Skeletal muscle cell (primary cell): ENCODE data around the gene SEMA5A.

Experiments
- DNase-seq: peaks from one replicate; pipeline ENCODE4 v3.0.0-alpha.2; 2010; ENCODE audit warnings: low read depth
- H3K4me3 ChIP-seq: 2 replicates; pipeline ENCODE4 v1.5.1; 2011; ENCODE audit warnings: low read depth, mild to moderate bottlenecking, control low read depth, low read length, moderate library complexity

Gene SEMA5A

DNA sequence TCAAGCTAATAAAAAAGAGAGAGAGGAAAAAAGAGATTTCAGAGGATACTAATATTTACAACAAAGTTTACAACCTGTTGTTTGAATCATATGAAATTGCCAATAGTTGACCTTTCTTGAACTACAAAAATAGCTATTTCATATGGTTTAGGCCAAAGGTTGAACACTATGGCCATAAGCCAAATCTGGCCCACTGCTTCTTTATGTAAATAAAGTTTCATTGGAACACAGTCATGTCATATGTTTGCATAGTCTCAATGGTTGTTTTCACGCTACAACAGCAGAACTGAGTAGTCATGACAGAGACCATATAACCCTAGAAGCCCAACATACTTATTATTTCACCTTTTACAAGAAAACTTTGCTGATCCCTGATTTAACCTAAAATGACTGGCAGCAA, 20.9 kb downstream of the SEMA5A start:
- H3K4me3 ChIP-seq = no peak overlapping the region
- DNase-seq = no peak

DNA sequence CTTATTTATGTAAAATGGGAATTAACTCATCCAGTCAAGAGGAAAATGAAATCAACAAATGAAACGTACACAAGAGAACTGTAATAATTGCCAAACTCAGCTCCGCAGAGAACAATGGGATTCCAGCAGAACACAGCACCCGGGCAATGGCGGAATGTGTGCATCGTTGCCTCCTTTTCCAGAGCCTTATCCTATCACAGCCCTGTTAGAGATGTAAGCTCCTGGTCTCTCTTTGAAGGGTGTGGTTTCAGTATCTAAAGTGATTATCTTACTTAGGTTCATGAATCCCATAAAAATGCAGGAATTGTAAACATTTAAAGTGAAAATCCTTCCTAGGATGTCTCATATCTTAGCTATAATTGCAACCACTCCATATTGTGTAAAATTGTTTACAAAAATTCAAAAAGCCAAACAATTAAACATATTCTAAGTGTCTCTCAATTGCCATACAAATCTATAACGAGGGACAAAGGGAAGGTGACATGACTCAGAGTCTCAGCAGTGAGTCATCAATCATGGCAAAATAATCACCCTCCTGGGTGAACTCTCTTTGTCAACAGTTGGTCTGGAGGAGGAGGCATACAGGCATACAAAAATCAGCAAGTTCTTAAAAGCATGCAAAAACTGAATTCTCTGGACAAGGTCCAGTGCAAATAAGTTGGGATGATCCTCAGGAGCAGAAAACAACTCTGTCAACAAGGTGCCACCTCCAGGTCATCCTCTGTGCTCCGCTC, 22.6 kb downstream of the SEMA5A start:
- DNase-seq = no peak

DNA sequence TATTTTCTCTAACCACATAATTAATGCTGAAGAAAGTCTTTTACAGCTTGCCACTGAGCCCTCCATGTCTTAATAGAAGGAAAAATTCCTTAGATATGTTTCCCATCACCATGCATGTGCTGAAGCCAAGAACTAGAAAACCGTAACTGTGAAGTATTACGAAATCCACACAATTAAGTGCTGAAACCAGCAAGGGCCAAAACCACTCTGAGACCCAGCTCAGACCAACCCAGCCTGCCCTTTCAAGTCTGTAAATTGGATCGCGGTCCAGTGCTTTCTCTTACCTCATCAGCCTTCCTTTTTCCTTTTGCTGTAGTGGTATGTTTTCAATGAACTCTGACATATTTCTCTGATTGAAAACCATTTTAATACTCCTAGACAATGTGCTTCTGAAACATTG, 26.3 kb downstream of the SEMA5A start:
- no peak overlapping the region for H3K4me3 ChIP-seq
- peak; percentile 78 for DNase-seq

More for the DNA sequence above, 22.6 kb downstream of the SEMA5A start:
- H3K4me3 ChIP-seq = no peak overlapping the region

DNA sequence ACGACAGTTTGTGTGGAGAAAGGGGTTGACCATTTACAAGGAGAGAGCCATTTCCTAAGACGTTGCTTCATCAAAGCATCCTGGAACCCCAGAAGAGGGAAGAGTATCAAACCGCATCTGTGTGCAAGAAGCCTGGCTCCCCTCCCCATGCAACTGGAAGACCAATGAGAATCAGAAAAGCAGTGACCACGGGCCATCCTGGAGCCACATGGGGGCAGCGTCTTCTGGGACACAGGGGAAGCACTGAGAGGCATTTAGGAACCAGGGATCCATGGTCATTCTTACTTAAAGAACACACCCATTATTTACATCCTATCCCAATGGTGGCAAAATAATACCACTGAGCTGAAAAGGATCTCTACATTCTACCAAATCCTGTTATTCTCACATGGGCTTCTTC, 29.3 kb downstream of the SEMA5A start:
- no peak for DNase-seq
- H3K4me3 ChIP-seq = no peak overlapping the region

DNA sequence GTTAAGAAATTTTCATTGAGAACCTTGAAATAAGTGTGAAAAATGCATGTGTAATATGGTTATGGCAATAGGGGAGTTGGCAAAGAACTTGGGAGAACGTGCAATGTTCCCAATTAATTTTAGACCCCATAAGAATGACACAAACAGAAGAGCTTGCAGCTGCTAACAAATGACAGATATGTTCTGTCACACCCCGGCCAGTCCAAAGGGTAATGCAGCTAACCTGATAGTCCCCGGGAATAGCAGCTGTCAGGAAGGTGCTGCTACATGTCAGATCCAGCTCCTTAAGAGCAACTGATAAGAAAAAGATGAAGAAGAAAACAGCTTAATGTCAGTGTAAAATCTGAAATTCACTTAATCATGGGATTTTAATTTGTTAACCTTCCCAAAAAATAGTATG, 30.4 kb downstream of the SEMA5A start:
- H3K4me3 ChIP-seq = no peak overlapping the region

DNA sequence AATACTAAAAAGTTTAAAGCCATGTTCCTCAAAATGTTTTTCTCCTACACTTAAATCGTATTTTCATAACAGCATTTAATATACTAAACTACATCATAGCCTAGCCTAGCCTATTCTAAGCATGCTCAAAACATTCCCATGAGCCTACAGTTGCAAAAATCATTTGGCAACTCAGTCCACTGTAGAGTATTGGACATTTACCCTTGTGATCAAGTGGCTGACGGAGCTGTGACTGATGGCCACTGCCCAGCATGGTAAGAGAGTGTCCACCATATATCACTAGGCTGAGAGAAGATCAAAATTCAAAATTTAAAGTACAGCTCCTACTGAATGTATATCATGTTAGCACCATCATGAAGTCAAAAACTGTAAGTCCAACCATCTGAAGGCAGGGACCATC, 30.9 kb downstream of the SEMA5A start:
- no peak for DNase-seq
- no peak overlapping the region for H3K4me3 ChIP-seq

More for the DNA sequence above, 30.4 kb downstream of the SEMA5A start:
- no peak for DNase-seq

DNA sequence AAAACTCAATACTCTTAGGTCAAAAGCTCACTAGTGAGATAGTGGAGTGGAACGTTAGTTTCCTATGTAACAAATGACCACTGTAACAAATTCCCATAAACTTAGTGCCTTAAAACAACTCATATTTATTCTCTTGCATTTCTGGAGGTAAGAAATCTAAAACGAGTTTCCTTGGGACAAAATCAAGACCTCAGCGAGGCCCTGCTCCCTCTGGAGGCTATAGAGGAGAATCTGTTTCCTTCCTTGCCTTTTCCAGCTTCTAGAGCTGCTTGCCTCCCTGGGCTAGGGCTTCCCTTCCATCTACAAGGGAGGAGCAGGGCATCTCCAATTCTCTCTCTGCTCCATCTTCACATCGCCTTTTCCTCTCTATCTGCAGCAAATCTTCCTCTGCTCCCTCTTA, 32.0 kb downstream of the SEMA5A start:
- DNase-seq = no peak
- H3K4me3 ChIP-seq = no peak overlapping the region

DNA sequence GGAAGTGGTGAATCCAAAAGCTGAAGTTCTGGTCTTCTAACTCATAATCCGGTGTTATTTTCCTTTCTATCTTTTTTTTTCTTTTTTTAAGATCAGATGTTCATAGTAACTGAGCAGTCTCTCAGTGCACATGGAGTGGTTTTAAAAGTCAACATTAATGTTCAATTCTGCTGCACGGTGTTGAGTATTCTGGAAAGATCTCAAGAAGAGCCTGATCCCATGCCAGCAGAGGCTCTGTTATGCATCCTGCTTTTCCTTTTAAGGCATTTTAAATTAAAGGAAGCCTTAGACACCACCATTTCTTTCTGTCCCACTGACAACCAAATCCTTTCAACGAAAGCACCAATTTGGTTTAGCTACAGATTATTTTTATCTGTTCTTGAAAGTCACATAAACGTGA, 33.4 kb downstream of the SEMA5A start:
- H3K4me3 ChIP-seq = no peak overlapping the region
- DNase-seq = no peak

DNA sequence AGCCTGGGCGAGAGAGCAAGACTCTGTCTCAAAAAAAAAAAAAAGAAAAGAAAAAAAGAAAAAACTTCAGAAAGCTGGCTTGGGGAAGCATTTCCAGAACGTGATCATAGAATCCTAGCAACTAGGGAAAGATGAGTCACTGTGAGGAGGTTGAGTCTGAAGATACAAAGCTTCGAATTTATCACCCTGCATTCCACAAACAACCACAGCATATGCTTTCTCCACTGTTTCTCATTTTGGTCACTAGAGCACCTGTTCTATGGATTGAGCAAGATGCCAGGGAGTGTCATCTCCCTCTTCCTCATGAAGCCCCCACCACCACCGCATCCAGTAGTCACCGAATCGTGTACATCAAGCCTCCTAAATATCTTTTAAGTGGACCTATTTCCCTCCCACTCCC, 37.9 kb downstream of the SEMA5A start:
- H3K4me3 ChIP-seq = no peak overlapping the region
- no peak for DNase-seq

DNA sequence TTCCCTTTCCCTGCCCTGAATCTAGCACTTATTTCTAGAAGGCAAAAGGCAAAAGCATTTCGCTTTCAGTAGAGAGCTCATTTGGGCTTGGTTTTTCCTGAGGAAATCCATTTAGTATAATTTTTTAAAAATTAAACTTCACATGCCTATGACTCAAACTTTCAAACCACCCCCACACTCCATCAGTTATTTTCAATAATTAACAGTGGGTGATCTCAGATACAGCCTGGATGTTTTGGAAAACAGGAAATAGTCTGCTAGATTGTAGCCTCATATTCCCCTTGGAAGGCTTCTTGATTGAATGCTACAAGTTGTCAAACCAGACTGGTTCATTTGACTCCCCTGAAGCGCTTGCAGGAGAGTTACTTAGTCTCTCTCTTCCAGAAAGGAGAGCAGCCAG, 40.6 kb downstream of the SEMA5A start:
- DNase-seq = no peak
- no peak overlapping the region for H3K4me3 ChIP-seq

DNA sequence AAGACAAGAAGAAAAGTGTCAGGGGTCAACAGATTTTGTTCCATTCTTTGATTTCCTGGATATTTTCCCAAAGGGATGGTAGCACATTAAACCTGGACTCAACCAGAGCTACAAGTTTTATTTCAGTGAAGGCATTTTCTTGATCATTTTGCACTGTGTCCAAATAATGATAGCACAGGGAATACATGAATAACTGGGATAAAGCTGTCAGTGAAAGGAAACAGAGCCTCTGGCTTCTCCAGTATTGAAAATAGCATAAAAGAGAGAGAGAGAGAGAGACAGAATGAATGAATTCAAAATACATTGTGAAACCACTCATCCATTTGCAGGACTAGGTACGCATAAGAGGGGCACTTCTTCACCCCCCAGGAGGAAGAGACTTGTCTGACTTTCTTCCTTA, 43.0 kb downstream of the SEMA5A start:
- DNase-seq = no peak
- no peak overlapping the region for H3K4me3 ChIP-seq

DNA sequence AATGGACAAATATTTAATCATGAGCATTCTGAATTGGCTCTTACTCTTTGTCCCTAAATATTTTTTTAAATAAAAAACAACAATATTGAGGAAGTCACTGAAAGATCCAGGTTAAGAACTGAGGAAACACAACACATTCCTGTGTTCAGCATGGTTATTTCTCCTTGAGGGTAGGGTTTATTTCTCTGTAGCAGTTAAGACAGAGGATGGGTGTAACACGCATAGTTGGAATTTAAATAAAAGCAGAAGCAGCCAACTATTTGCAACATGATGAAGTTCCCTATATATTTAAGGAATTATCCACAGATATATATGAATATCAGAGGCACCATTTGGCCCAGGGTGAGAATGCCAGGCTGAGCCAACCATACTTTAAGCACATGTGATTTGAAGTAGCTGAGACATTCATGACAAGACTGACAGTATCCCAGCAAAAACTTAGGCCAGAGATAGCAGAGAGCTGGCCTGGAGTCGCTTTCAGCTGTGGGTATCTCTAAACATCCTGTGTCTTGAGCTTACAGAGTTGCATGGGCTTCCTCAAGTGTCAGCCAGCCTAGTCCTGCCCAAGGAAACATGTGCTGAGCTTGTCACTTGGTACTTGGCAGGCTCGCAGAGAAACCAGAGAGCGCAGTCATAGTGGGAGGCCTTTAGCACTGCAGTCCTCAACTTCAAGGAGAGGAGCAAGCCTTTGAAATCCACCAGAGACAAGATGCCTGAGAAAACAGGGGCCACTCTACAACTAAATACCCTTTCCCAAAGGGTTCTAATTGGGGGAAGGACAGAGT, 43.6 kb downstream of the SEMA5A start:
- DNase-seq = no peak
- H3K4me3 ChIP-seq = no peak overlapping the region

DNA sequence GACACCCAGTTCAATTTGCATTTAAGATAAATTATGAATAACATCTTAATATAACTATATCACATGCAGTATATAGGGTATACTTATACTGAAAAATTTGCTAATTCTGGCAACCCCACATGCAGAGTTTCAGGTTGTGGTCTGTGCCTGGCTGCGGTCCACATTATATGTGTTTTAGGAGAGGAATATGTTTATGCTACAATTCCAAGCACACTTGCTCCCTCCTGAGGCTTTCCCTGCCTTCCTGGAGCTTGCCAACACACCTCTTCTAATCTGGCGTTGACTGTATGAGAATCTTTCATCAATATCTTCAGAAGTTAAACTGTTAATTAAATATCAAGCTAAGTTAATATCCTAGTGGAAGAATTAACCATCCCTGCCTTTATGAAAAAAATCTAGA, 45.2 kb downstream of the SEMA5A start:
- no peak overlapping the region for H3K4me3 ChIP-seq
- DNase-seq = no peak

DNA sequence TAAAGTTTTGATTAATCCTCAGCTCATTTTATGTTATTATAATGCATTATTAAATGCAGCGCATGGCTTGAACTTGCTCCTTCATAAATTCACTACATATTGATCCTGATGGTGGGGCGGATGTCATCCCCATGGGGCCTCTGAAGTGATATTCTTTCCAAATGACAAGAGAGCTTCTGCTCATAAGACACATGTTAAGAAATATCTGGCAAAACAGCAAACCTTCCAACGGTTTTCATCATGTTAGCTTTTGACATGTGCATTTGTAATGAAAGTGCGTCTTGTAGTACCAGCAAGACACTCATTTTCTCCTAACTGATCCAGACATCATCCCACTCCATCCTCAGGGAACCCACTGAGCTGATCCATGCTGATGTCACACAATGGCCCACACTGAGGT, 45.7 kb downstream of the SEMA5A start:
- DNase-seq = no peak
- H3K4me3 ChIP-seq = no peak overlapping the region

DNA sequence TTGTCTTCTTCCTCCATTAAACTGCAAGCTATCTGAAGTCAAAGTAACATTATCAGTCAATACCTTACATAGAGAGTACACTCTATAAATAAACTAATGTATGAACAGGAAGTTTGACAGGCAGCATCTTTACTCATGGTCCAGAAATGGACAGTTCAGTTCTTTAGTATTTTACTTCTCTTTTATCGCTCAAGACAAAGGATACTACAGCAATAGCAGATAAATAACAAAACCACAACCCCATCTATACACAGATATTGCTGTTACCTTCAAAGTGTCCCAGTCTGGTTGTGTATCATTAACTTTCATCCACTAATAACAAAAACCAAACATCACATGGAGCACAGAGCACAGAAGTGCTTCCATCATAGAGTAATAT, 46.4 kb downstream of the SEMA5A start:
- DNase-seq = no peak
- no peak overlapping the region for H3K4me3 ChIP-seq

DNA sequence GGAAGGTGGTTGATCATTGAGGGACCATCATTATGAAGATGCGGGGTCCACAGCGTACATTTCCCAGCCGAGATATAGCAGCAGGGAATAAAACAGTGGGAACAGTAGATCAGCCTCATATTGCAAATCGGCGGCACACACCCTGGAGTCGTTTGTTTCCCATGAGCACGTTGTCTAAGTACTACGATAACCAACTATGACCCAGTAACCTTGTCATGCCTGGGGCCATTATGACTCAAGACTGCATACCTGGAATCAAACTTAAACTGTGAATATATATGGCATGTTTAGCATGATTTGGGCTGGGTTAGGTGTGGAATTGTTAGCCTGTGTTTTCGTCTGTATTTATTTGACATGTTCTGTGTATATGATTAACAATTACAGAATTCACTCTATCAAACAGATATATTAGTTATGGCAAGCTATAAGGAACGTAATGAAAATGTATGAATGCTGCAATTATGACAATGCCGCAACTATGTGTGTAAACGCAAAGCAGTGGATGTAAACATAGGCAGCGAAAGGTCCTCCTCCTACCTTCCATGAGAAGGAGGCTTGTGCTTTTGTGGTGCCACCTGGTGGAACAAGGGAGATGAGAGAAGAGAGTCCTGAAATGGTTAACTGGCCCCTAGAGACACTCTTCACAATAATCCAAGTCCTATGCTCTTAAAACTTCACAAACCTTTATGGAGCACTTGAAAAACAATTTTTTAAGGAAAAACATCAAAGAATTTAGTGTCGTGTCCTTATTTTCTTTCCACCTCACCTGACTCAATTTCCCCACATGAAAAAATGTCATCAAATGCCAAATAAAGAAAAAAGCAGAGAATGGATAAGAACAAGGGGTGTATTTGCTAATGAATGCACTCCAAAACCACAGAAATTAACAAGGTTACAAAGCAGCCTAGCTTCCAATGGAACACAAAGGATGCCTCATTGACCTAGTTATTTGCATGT, 47.1 kb downstream of the SEMA5A start:
- H3K4me3 ChIP-seq = no peak overlapping the region
- no peak for DNase-seq

DNA sequence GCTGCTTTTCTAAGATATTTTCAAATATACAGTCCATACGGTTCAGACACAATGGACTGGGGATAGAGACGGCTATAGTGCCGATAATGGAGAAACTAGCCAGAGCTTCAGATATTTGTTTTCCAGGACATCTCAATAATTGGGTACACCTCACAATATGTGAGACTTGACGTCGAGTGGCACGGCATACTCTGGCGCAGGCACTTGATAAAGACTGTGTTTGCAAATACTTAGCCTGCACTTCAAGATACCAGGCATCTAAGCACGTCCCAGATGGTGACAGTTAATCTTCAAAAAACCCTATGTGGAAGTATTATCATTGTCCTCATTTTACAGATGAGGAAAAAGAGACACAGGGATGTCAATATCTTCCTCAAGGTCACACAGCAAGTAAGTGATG, 48.5 kb downstream of the SEMA5A start:
- no peak overlapping the region for H3K4me3 ChIP-seq
- no peak for DNase-seq

DNA sequence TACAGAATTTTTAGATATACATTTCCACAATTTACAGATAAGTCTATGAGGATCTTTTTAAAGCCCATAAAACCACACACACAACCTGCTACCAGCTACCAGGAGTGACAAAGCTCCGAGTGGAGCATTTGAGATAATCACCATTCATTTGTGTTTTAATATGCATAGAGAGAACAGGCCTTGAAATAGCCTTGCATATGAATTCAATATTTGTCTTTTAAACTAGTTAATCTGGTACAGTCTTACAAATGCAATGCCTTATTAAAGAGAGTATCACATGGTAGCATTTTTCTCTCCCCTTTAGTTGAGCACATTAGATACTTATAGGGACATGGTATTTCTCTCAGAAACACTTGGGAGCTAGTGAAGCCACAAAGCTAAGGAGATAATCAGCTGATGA, 49.1 kb downstream of the SEMA5A start:
- no peak overlapping the region for H3K4me3 ChIP-seq
- DNase-seq = no peak

DNA sequence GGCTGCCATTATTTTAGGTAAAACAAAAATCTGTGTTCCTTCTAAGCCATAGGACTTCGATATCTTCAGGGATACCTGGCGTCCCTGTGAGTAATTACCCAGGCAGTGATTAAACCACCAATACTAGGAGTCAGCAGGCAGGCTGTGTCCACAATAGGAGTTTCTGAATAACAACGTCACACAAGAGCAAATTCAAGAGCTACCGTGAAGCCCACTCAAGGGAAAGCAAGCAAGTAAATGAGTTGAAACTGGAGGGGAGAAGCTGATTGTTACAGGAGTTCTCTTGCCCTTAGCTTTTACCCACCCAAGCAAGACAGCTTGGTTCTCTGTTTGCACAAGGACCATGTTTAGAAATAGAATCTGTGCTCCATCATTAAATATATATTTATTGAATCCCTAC, 50.8 kb downstream of the SEMA5A start:
- H3K4me3 ChIP-seq = no peak overlapping the region
- no peak for DNase-seq

DNA sequence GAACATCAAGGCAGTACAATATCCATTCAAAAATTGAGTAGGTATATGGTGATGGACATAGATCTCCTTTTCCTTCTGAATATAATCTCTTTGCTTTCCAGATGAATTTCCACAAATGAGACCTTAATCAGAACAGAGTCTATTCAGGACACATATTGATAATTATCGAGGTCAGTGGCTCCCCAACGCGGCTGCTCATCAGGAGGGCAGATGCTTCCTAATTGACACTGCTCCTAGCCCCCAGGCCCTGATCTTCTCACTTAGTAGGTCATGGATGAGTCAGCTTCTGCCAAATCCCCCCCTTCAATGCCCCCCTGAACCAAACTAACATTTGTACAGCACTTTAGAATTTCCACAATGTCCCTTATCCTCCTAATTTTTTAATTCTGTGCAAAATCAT, 51.6 kb downstream of the SEMA5A start:
- H3K4me3 ChIP-seq = no peak overlapping the region
- DNase-seq = no peak
